Fibroblast of the aortic adventitia (primary cell): Measurements from ENCODE around the gene CD37. TPM values are rescaled to one million over a fixed set of nuclear protein-coding genes. Genes with fewer than 3 reads are reported as not detected.
"Not testable (repeated sequence)": the region's sequence is repeated elsewhere in the genome, so short reads cannot be mapped to it uniquely, and the experiment has no call there.

Source experiments
- DNase-seq: peaks from one replicate; pipeline ENCODE4 v3.0.0-alpha.2; 2010; ENCODE audit warnings: low read depth
- H3K4me3 ChIP-seq: 2 replicates; pipeline ENCODE4 v1.5.1; 2011; ENCODE audit warnings: low read depth, mild to moderate bottlenecking, control low read depth, low read length, moderate library complexity
- CTCF ChIP-seq: IDR thresholded peaks from 2 replicates; pipeline ENCODE4 v1.5.1; 2011; ENCODE audit warnings: mild to moderate bottlenecking, low read length, control low read depth, inconsistent platforms; ENCODE audit not compliant: insufficient read depth
- total RNA-seq: library from RNA; depleted of rRNA; stranded (reverse); fragments of >200 nt; gene quantifications from 2 replicates; pipeline ENCODE4 v1.2.3, GENCODE V29; 2012; ENCODE audit warnings: low replicate concordance

The CD37 gene
- total RNA-seq, 1 donor: not detected

DNA sequence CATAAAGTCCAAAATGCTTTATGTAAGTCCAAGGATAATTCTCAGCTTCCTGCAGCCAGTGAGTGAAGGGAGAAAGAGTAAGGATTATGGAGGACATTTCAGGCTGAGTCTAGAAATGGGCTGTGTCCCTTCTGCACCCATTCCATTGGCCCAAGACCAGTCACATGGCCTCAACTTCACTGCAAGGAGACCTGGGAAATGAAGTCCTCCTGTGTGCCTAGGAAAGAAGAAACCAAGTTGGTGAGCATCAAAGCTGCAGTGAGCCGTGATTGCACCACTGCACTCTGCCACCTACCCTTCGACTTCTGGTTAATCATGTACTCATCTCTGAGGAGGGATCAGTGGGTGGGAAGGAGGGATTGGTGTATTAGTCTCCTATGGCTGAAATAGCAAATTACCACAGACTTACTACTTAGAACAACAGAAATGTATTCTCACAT, 3.6 kb upstream of the CD37 start:
- no peak for TF ChIP-seq CTCF
- no peak overlapping the region for H3K4me3 ChIP-seq
- peak; percentile 46 for DNase-seq

- H3K4me3 ChIP-seq, DNase-seq: not testable (repeated sequence)
These were observed 2.4 kb upstream of the CD37 start for GRCh38 chr19:49332691-49333417.

- DNase-seq: no peak
- no peak overlapping the region for H3K4me3 ChIP-seq
- no peak for TF ChIP-seq CTCF
These were observed 1.8 kb upstream of the CD37 start for GRCh38 chr19:49333418-49333805.

DNA sequence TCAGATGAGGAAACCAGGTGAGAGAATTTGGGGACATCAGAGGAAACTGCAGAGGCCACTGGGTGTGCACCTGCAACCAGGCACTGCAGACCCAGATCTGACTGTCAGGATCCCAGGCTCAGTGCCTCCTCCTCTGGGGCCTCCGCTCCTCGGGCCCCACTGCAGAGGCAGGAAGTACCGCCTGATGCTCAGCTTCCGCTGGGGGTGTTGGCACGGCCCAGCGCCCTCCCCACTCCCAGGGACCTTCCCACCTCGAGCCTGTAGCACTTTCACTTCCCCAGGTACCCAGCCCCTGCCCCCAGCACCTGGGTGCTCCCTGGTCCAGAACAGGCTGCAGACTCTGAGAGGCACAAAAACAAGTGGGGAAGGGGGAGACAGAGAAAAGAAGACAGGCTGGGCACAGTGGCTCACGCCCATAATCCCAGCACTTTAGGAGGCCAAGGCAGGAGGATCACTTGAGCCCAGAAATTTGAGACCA, 1.4 kb upstream of the CD37 start:
- no peak for TF ChIP-seq CTCF

GRCh38 chr19:49335784-49336481, 727 bp downstream of the CD37 start:
- no peak for TF ChIP-seq CTCF
- H3K4me3 ChIP-seq: no peak overlapping the region
- no peak for DNase-seq

More for the DNA sequence above, 1.4 kb upstream of the CD37 start:
- DNase-seq: no peak
- H3K4me3 ChIP-seq: no peak overlapping the region

DNA sequence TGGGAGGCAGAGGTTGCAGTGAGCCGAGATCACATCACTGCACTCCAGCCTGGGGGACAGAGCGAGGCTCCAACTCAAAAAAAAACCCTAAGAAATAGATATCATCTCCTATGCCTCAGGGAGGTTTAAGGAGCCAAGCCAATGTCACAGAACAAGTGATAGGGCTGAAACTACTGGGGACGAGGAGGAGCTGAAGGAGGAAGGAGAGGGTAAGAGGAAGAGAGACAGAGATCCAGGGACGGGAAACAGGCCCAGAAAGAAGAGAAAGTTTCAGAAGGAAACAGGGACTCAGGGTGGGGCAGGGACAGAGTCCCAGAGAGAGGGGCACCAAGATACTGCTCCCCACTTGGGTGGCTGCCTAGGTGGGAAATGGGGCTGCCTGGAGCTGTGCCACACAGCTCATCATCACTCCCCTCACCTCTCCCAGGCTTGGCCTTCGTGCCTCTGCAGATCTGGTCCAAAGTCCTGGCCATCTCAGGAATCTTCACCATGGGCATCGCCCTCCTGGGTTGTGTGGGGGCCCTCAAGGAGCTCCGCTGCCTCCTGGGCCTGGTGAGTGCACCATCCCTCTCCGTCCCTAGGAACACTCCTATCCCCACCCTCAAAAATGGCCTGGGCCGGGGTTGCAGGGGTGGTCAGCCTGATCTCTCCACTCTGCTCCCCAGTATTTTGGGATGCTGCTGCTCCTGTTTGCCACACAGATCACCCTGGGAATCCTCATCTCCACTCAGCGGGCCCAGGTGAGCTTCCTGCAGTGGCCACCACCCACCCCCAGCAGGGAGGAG, 1.5 kb downstream of the CD37 start:
- DNase-seq: no peak

More for the DNA sequence above, 1.5 kb downstream of the CD37 start:
- no peak overlapping the region for H3K4me3 ChIP-seq
- no peak for TF ChIP-seq CTCF
